ENCODE data around the gene OR7E24. TPM values are rescaled to one million over a fixed set of nuclear protein-coding genes. Genes with fewer than 3 reads are reported as not detected.

Gene OR7E24
- total RNA-seq, 4 donors from 2014 or later = not detected

DNA sequence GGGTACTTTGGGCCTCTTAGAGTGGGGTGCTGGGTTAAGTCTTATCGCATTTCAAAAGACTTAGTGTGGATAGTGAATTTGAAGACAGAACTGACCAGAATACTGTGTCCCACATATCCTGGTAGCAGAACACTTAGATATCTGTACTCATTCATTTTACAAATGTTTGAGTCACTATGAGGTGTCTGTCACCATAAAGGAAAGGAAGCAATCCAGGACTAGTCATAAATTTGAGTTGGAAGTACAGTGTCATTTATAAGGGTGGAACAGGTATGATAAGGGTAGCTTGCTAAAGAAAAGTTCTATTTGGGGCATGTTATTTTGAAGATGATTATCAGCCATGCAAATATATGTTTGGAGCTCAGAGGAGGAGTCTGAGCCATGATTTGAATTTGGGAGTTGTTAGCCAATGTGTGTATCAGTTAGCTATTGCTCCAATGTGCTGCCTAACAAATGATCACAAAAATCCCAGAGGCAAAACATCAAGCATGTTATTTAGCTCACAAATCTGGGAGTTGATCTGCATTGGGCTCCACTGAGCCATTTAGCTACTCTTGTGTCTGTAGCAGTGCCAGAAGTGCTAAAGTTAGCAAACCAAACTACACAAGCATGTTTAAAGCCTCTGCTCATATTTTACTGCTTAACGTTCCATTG lies 38.6 kb downstream of the OR7E24 start:
- Histone ChIP-seq H3K36me3 (peaks cover 0 to 13% of the 10 kb centered on the region in 2 donors), H3K27ac (no peak overlapping the region), H3K4me1 (no peaks in the 10 kb centered on the region), H3K27me3 (no peaks in the 10 kb centered on the region), H3K9me3 (no peaks in the 10 kb centered on the region), H3K4me3 (replicated peaks in 1 of 3) (no peak overlapping the region)
- TF ChIP-seq CTCF (IDR thresholded peaks at IDR 0.05) = no peak
- no peak for TF ChIP-seq POLR2A (IDR thresholded peaks at IDR 0.05)
- no peak for DNase-seq
- 93 to 96% methylated on average over 2 of the region's 2 CpGs for WGBS, 2 donors
- intact Hi-C loops (cut with DNase I) = no loop called here

- no peak for DNase-seq
- TF ChIP-seq POLR2A (IDR thresholded peaks at IDR 0.05) (no peak), CTCF (IDR thresholded peaks at IDR 0.05) (no peak)
- WGBS, 2 donors = 94 to 97% methylated on average over 4 of the region's 4 CpGs
- Histone ChIP-seq H3K4me1 (no peaks in the 10 kb centered on the region), H3K36me3 (peaks cover 41 to 50% of the 10 kb centered on the region in 2 donors), H3K27ac (no peak overlapping the region), H3K27me3 (no peaks in the 10 kb centered on the region), H3K9me3 (no peaks in the 10 kb centered on the region), H3K4me3 (replicated peaks in 1 of 3) (no peak overlapping the region)
- intact Hi-C loops (cut with DNase I) = no loop called here
These were observed 44.7 kb downstream of the OR7E24 start for GRCh38 chr19:9295411-9295849.

DNA sequence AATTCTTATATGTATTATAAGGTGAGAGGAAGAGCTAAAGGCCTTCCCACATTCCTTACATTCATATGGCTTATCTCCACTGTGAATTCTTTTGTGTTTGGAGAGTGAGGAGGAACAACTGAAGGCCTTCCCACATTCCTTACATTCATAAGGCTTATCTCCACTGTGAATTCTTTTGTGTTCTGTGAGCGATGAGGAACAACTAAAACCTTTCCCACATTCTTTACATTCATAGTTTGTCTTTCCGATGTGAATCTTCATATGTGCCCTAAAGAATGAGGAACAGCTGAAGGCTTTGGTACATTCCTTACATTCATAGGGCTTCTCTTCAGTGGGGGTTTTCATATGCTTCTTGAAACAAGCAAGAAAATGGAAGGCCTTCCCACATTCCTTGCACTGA lies 45.6 kb downstream of the OR7E24 start:
- Histone ChIP-seq H3K9me3 (no peaks in the 10 kb centered on the region), H3K36me3 (peaks cover 50 to 59% of the 10 kb centered on the region in 2 donors), H3K4me1 (no peaks in the 10 kb centered on the region), H3K4me3 (replicated peaks in 1 of 3) (no peak overlapping the region), H3K27me3 (no peaks in the 10 kb centered on the region), H3K27ac (no peak overlapping the region)
- no peak for TF ChIP-seq POLR2A (IDR thresholded peaks at IDR 0.05)
- TF ChIP-seq CTCF (IDR thresholded peaks at IDR 0.05) = no peak
- 94 to 96% methylated on average over 2 of the region's 2 CpGs for WGBS, 2 donors
- intact Hi-C loops (cut with DNase I) = no loop called here
- no peak for DNase-seq

Other genes with a start within 250 kb of the OR7E24 start
- under 1 TPM in 3 of 4 donors, not detected in 1; 0.22 to 0.94 (median 0.54) TPM for gene MUC16, start 240.5 kb upstream of the OR7E24 start, total RNA-seq
- gene OR1M1, start 163.9 kb upstream of the OR7E24 start, total RNA-seq = not detected
- gene OR7G2, start 143.5 kb upstream of the OR7E24 start, total RNA-seq = not detected
- not detected for gene OR7G1, start 135.2 kb upstream of the OR7E24 start, total RNA-seq
- not detected for gene OR7G3, start 124.0 kb upstream of the OR7E24 start, total RNA-seq
- 10 to 100 TPM; 18.0 to 27.2 (median 21.2) TPM for gene ZNF317, start 110.5 kb upstream of the OR7E24 start, total RNA-seq
- gene OR7D2, start 72.0 kb upstream of the OR7E24 start, total RNA-seq = under 1 TPM in 1 of 4 donors, not detected in 3; 0.54 TPM
- not detected for gene OR7D4, start 31.3 kb upstream of the OR7E24 start, total RNA-seq
- 10 to 100 TPM; 11.6 to 17.4 (median 13.8) TPM for gene ZNF699, start 58.9 kb downstream of the OR7E24 start, total RNA-seq
- 10 to 100 TPM; 20.6 to 55.8 (median 29.1) TPM for gene ZNF559, start 73.2 kb downstream of the OR7E24 start, total RNA-seq
- gene ZNF177, start 112.1 kb downstream of the OR7E24 start, total RNA-seq = 1 to 10 TPM in 3 of 4 donors, under 1 TPM in 1; 0.68 to 5.2 (median 4.4) TPM
- gene ZNF266, start 184.6 kb downstream of the OR7E24 start, total RNA-seq = 10 to 100 TPM; 29.6 to 42.2 (median 34.8) TPM
- gene ZNF560, start 247.7 kb downstream of the OR7E24 start, total RNA-seq = under 1 TPM in 1 of 4 donors, not detected in 3; 0.13 TPM